Epithelial cell of esophagus (primary cell): Measurements from ENCODE around the gene TIMP4.

Source experiments
- DNase-seq: peaks from one replicate; pipeline ENCODE4 v3.0.0; 2010; ENCODE audit warnings: low read depth
- H3K4me3 ChIP-seq: 2 replicates; pipeline ENCODE4 v1.5.1; 2011; ENCODE audit warnings: mild to moderate bottlenecking, low read length, control low read depth
- CTCF ChIP-seq: IDR thresholded peaks from 2 replicates; pipeline ENCODE4 v1.5.1; 2011; ENCODE audit warnings: low read depth, mild to moderate bottlenecking, low read length, control low read depth, inconsistent platforms; ENCODE audit not compliant: insufficient read depth; ENCODE audit errors: missing control alignments

The TIMP4 gene

GRCh38 chr3:12180631-12181030, 21.9 kb upstream of the TIMP4 start:
- DNase-seq, result no peak
- H3K4me3 ChIP-seq, result no peak overlapping the region

GRCh38 chr3:12180218-12180617, 21.5 kb upstream of the TIMP4 start:
- no peak for TF ChIP-seq CTCF
- H3K4me3 ChIP-seq, result no peak overlapping the region
- peak; percentile 72 for DNase-seq

More at GRCh38 chr3:12180631-12181030, 21.9 kb upstream of the TIMP4 start:
- no peak for TF ChIP-seq CTCF

- peak; percentile 16 for DNase-seq
- no peak for TF ChIP-seq CTCF
Observed at GRCh38 chr3:12179441-12179840, 20.7 kb upstream of the TIMP4 start.

GRCh38 chr3:12178091-12178820, 19.5 kb upstream of the TIMP4 start:
- peak; percentile 43 for DNase-seq
- H3K4me3 ChIP-seq, result no peak overlapping the region
- TF ChIP-seq CTCF, result no peak

More at GRCh38 chr3:12179441-12179840, 20.7 kb upstream of the TIMP4 start:
- no peak overlapping the region for H3K4me3 ChIP-seq

GRCh38 chr3:12177126-12177525, 18.4 kb upstream of the TIMP4 start:
- no peak for TF ChIP-seq CTCF

GRCh38 chr3:12175844-12176453, 17.2 kb upstream of the TIMP4 start:
- peak; percentile 58 for DNase-seq
- peak; percentile 92 for TF ChIP-seq CTCF
- H3K4me3 ChIP-seq, result no peak overlapping the region

More at GRCh38 chr3:12177126-12177525, 18.4 kb upstream of the TIMP4 start:
- no peak overlapping the region for H3K4me3 ChIP-seq
- DNase-seq, result no peak
